ENCODE results near the gene PSMA7.

Gene PSMA7

DNA sequence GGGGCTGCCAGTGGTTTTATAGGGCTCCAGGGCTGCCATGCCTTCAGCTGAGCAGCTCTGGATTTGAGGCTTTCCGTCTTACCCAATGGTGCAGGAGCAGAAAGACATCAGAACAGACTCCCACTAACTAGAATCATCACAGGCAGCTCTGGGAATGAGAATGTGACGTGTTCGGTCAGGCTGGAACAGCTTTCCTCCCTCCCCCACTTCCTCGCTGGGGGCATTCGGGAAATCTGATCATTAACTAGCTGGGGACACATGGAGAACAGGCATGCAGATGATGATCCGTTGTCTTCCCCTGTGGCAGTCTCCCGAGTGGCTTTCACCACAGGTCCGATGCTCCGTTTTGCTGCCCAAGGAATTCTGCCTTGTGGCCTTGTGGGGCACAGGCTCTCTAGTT lies 34.1 kb upstream of the PSMA7 start:
- H3K4me3 ChIP-seq (replicated peaks in 1 of 2; ENCODE audit: low read depth in 2 of 2, low read length in 2 of 2), result no peak overlapping the region
- no peak for DNase-seq (ENCODE audit: low read depth in 2 of 2)
- TF ChIP-seq, protein P1, sequence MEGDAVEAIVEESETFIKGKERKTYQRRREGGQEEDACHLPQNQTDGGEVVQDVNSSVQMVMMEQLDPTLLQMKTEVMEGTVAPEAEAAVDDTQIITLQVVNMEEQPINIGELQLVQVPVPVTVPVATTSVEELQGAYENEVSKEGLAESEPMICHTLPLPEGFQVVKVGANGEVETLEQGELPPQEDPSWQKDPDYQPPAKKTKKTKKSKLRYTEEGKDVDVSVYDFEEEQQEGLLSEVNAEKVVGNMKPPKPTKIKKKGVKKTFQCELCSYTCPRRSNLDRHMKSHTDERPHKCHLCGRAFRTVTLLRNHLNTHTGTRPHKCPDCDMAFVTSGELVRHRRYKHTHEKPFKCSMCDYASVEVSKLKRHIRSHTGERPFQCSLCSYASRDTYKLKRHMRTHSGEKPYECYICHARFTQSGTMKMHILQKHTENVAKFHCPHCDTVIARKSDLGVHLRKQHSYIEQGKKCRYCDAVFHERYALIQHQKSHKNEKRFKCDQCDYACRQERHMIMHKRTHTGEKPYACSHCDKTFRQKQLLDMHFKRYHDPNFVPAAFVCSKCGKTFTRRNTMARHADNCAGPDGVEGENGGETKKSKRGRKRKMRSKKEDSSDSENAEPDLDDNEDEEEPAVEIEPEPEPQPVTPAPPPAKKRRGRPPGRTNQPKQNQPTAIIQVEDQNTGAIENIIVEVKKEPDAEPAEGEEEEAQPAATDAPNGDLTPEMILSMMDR (IDR thresholded peaks at IDR 0.05; ENCODE audit: low read depth, low read length), result no peak

DNA sequence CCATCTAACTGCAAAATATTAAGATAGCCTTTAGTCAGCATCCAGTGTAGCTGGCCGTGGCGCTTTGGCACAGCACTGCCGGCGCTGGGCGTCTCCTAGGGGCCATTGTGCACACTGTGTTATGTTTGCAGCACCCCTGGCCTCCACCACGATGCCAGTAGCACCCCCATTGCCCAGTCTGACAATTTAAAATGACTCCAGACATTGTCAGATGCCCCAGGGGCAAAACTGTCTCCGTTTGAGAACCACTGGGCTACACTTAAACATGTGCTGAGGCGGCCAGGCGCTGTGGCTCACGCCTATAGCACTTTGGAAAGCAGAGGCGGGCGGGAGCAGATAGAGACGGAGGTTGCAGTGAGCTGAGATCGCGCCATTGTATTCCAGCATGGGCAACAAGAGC lies 33.7 kb upstream of the PSMA7 start:
- H3K4me3 ChIP-seq (replicated peaks in 1 of 2; ENCODE audit: low read depth in 2 of 2, low read length in 2 of 2), result no peak overlapping the region
- TF ChIP-seq, protein P1 (IDR thresholded peaks at IDR 0.05; ENCODE audit: low read depth, low read length), result no peak
- DNase-seq (ENCODE audit: low read depth in 2 of 2), result no peak

DNA sequence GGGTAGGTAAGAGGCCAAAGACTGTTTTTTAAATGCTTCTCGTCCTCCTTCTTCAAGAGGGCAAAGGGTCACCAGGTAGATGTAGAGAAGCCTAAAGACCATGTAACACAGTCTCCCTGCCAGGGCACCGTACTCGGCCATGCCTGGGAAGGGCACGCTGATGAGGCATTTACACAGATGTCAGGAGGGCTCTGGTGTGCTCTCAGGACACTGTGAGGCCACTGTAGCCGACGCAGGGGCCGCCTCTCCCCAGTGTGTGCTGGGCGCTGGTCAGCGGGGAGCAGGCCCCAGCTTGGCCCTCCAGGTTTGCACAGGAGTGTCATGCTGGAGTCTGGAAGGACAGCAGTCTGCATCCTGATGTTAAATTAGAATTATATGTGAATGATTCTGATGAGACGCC lies 32.5 kb upstream of the PSMA7 start:
- H3K4me3 ChIP-seq (replicated peaks in 1 of 2; ENCODE audit: low read depth in 2 of 2, low read length in 2 of 2), result no peak overlapping the region
- TF ChIP-seq, protein P1 (IDR thresholded peaks at IDR 0.05; ENCODE audit: low read depth, low read length), result no peak
- DNase-seq (ENCODE audit: low read depth in 2 of 2), result no peak

DNA sequence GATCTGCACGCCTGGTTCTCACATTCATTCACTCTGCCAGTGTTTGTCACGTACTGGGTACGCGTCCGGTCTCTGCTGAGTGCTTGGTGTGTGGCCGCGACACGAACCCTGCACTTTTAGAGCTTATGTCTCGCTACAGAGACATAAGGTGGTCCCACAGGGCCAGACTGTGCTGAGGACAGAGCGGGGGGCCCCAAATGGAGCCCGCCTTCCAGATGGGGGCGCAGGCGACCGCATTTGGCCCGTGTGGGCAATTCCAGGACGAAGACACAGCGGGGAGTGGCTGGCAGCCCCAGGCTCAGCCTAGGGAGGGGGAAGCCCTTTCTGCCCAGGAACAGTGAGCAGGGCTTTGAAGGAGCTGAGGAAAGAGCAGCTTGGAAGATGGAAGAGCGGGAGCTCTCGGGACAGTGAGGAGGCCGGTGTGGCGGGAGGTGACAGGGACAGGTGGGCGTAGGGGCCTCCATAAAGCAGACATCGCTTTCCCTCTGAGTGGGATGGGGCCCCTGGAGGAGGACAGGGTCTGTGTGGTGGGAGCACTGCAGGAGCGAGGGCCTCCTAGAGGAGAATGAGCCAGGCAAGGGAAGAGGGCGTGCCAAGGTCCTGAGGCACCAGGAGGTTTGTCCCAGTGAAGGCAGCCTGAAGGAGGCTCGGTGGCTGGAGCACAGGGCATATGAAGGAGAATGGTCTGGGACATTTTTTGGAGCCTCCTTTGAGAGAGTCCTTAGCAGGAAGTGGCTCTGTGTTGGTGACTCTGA lies 31.9 kb upstream of the PSMA7 start:
- TF ChIP-seq, protein P1 (IDR thresholded peaks at IDR 0.05; ENCODE audit: low read depth, low read length), result no peak
- no peak overlapping the region for H3K4me3 ChIP-seq (replicated peaks in 1 of 2; ENCODE audit: low read depth in 2 of 2, low read length in 2 of 2)
- DNase-seq (ENCODE audit: low read depth in 2 of 2), result no peak

DNA sequence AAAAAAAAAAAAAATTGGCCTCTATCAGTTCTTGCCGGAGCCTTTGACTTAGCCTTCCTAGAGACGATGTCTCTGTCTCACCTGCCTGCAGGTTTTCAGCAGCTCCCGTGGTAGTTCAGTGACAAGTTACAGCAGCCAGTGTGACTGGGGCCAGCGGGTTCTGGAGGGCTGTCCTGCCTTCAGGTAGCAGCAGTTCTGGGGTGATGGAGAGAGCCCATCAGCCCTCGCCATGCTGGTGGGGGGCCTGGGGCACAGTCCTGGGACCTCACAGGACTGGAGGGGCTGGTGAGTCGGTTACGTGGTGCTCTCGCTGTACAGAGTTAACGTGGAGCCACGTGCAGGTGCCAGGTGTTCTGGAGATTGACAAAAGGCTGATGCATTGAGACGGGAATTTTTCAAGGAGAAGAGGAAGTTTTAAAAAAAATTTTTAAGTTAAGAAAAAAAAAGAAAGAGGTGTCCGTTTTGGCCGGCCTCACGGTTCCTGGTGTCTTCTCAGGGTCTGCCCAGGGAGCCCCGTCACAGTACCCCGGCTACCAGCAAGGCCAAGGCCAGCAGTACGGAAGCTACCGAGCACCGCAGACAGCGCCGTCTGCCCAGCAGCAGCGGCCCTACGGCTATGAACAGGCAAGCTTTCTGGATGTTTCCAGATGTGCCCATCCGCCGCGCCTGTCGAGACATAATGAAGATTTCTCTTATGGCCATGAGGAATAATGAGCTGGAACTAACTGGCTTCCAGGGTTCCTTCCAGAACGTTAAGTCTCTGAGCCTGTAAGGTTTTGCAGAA lies 31.0 kb upstream of the PSMA7 start:
- DNase-seq (ENCODE audit: low read depth in 2 of 2), result no peak
- H3K4me3 ChIP-seq (replicated peaks in 1 of 2; ENCODE audit: low read depth in 2 of 2, low read length in 2 of 2), result no peak overlapping the region
- TF ChIP-seq, protein P1 (IDR thresholded peaks at IDR 0.05; ENCODE audit: low read depth, low read length), result no peak

DNA sequence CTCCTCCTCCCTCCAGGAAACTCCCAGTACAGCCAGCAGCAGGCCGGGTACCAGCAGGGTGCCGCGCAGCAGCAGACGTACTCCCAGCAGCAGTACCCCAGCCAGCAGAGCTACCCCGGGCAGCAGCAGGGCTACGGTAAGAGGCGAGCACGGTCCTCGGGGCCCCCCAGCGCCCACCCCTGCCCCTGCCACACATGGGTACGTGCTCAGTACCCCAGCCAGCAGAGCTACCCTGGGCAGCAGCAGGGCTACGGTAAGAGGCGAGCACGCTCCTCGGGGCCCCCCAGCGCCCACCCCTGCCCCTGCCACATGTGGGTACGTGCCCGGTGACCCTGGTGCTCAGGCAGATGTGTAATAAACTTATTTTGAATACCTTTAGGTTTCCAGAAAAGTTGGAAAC lies 29.5 kb upstream of the PSMA7 start:
- no peak for DNase-seq (ENCODE audit: low read depth in 2 of 2)
- TF ChIP-seq, protein P1 (IDR thresholded peaks at IDR 0.05; ENCODE audit: low read depth, low read length), result no peak
- no peak overlapping the region for H3K4me3 ChIP-seq (replicated peaks in 1 of 2; ENCODE audit: low read depth in 2 of 2, low read length in 2 of 2)

Measured in cardiac fibroblast (primary cell).